Liver (tissue), 3 donors: ENCODE data around the gene ZSCAN5A.

Experiments
- GABPA ChIP-seq, 2 donors: IDR thresholded peaks in 1 of 2; conservative IDR thresholded peaks in 1 of 2; 2 replicates each; pipeline ENCODE4 v1.6.1; 2016; ENCODE audit warnings: antibody characterized with exemption in 2 of 2, mild to moderate bottlenecking in 1 of 2, moderate library complexity in 1 of 2
- JUND ChIP-seq, 2 donors: IDR thresholded peaks; 2 replicates each; pipeline ENCODE4 v1.6.1; 2016; ENCODE audit warnings: antibody characterized with exemption in 2 of 2
- SP1 ChIP-seq: IDR thresholded peaks from 2 replicates; pipeline ENCODE4 v1.6.1; 2018; ENCODE audit warnings: antibody characterized with exemption, mild to moderate bottlenecking
- TAF1 ChIP-seq: conservative IDR thresholded peaks from 2 replicates; pipeline ENCODE4 v1.6.1; 2016; ENCODE audit warnings: antibody characterized with exemption, mild to moderate bottlenecking
- YY1 ChIP-seq: IDR thresholded peaks from 2 replicates; pipeline ENCODE4 v1.6.1; 2016; ENCODE audit warnings: antibody characterized with exemption, mild to moderate bottlenecking
- TF ChIP-seq, protein P1 (sequence below): fragments of 150-350 bp; IDR thresholded peaks from 2 replicates; pipeline ENCODE4 v1.5.1; 2017; ENCODE audit warnings: improper control_type of control experiment, low read depth, low read length; ENCODE audit not compliant: missing input control
- TF ChIP-seq, protein P2 (sequence below): IDR thresholded peaks from 2 replicates; pipeline ENCODE4 v1.6.1; 2016; ENCODE audit warnings: antibody characterized with exemption
- TF ChIP-seq, protein P3 (sequence below): IDR thresholded peaks from 2 replicates; pipeline ENCODE4 v1.6.1; 2016; ENCODE audit warnings: antibody characterized with exemption
- TF ChIP-seq, protein P4 (sequence below): IDR thresholded peaks from 2 replicates; pipeline ENCODE4 v1.6.1; 2016; ENCODE audit warnings: antibody characterized with exemption, mild to moderate bottlenecking
- TF ChIP-seq, protein P5 (sequence below): IDR thresholded peaks from 2 replicates; pipeline ENCODE4 v1.6.1; 2016; ENCODE audit warnings: antibody characterized with exemption
- donor health status: healthy.
- donor health status: healthy.

DNA sequence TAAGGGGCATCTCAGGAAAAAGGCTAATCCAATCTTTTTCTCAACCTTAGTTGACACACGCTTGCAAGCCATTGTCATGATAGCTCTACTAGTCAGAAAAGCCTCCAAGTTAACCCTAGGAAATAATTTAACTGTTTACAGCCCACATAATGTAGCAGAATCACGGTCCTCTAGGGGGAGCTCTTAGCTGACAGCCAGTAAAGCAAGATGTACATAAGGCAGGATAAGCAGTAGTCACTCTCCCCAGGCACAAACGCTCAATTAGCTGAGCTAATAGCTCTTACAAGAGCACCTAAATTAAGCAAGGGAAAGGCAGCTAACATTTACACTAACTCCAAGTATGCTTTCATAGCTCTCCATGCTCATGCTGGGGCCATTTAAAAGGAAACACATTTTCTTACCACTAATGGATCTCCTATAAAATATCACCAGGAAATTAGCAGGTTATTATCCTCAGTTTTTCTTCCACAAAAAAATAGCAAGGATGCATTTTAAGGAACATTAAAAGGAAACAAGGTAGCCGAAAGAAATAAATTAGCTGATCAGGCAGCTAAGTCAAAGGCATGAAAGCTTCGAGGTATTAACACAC lies 33.7 kb upstream of the ZSCAN5A start:
- TF ChIP-seq, protein P1, sequence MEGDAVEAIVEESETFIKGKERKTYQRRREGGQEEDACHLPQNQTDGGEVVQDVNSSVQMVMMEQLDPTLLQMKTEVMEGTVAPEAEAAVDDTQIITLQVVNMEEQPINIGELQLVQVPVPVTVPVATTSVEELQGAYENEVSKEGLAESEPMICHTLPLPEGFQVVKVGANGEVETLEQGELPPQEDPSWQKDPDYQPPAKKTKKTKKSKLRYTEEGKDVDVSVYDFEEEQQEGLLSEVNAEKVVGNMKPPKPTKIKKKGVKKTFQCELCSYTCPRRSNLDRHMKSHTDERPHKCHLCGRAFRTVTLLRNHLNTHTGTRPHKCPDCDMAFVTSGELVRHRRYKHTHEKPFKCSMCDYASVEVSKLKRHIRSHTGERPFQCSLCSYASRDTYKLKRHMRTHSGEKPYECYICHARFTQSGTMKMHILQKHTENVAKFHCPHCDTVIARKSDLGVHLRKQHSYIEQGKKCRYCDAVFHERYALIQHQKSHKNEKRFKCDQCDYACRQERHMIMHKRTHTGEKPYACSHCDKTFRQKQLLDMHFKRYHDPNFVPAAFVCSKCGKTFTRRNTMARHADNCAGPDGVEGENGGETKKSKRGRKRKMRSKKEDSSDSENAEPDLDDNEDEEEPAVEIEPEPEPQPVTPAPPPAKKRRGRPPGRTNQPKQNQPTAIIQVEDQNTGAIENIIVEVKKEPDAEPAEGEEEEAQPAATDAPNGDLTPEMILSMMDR = no peak
- TF ChIP-seq GABPA (IDR thresholded peaks at IDR 0.05 in 1 of 2, conservative IDR thresholded peaks at IDR 0.05 in 1 of 2) (no peak), TAF1 (no peak), YY1 (no peak), SP1 (no peak), JUND (IDR thresholded peaks at IDR 0.05) (no peak)
- TF ChIP-seq, protein P2, sequence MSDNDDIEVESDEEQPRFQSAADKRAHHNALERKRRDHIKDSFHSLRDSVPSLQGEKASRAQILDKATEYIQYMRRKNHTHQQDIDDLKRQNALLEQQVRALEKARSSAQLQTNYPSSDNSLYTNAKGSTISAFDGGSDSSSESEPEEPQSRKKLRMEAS = no peak
- TF ChIP-seq, protein P3, sequence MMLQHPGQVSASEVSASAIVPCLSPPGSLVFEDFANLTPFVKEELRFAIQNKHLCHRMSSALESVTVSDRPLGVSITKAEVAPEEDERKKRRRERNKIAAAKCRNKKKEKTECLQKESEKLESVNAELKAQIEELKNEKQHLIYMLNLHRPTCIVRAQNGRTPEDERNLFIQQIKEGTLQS = no peak
- TF ChIP-seq, protein P4, sequence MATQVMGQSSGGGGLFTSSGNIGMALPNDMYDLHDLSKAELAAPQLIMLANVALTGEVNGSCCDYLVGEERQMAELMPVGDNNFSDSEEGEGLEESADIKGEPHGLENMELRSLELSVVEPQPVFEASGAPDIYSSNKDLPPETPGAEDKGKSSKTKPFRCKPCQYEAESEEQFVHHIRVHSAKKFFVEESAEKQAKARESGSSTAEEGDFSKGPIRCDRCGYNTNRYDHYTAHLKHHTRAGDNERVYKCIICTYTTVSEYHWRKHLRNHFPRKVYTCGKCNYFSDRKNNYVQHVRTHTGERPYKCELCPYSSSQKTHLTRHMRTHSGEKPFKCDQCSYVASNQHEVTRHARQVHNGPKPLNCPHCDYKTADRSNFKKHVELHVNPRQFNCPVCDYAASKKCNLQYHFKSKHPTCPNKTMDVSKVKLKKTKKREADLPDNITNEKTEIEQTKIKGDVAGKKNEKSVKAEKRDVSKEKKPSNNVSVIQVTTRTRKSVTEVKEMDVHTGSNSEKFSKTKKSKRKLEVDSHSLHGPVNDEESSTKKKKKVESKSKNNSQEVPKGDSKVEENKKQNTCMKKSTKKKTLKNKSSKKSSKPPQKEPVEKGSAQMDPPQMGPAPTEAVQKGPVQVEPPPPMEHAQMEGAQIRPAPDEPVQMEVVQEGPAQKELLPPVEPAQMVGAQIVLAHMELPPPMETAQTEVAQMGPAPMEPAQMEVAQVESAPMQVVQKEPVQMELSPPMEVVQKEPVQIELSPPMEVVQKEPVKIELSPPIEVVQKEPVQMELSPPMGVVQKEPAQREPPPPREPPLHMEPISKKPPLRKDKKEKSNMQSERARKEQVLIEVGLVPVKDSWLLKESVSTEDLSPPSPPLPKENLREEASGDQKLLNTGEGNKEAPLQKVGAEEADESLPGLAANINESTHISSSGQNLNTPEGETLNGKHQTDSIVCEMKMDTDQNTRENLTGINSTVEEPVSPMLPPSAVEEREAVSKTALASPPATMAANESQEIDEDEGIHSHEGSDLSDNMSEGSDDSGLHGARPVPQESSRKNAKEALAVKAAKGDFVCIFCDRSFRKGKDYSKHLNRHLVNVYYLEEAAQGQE = no peak
- TF ChIP-seq, protein P5, sequence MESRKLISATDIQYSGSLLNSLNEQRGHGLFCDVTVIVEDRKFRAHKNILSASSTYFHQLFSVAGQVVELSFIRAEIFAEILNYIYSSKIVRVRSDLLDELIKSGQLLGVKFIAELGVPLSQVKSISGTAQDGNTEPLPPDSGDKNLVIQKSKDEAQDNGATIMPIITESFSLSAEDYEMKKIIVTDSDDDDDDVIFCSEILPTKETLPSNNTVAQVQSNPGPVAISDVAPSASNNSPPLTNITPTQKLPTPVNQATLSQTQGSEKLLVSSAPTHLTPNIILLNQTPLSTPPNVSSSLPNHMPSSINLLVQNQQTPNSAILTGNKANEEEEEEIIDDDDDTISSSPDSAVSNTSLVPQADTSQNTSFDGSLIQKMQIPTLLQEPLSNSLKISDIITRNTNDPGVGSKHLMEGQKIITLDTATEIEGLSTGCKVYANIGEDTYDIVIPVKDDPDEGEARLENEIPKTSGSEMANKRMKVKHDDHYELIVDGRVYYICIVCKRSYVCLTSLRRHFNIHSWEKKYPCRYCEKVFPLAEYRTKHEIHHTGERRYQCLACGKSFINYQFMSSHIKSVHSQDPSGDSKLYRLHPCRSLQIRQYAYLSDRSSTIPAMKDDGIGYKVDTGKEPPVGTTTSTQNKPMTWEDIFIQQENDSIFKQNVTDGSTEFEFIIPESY = no peak
